BE2C (cell line): ENCODE data around the gene NRDE2.

Source experiments
- DNase-seq: peaks from one replicate; pipeline ENCODE4 v3.0.0-alpha.2; 2020
- H3K27me3 ChIP-seq: fragments of 250-450 bp; sonication (Bioruptor Pico); 2 replicates; pipeline ENCODE4 v1.5.1; 2020; ENCODE audit warnings: mild to moderate bottlenecking
- H3K36me3 ChIP-seq: fragments of 250-450 bp; sonication (Bioruptor Pico); 2 replicates; pipeline ENCODE4 v1.5.1; 2020; ENCODE audit warnings: mild to moderate bottlenecking
- H3K4me1 ChIP-seq: fragments of 250-450 bp; sonication (Bioruptor Pico); 2 replicates; pipeline ENCODE4 v1.5.1; 2020
- H3K4me3 ChIP-seq: 2 replicates; pipeline ENCODE4 v1.5.1; 2011; ENCODE audit warnings: low read depth, low read length
- H3K9me3 ChIP-seq: fragments of 250-450 bp; sonication (Bioruptor Pico); 2 replicates; pipeline ENCODE4 v1.5.1; 2020
- TF ChIP-seq, protein P1 (sequence below): IDR thresholded peaks from 2 replicates; pipeline ENCODE4 v1.5.1; 2012; ENCODE audit warnings: mild to moderate bottlenecking, low read depth, low read length

Gene NRDE2

DNA sequence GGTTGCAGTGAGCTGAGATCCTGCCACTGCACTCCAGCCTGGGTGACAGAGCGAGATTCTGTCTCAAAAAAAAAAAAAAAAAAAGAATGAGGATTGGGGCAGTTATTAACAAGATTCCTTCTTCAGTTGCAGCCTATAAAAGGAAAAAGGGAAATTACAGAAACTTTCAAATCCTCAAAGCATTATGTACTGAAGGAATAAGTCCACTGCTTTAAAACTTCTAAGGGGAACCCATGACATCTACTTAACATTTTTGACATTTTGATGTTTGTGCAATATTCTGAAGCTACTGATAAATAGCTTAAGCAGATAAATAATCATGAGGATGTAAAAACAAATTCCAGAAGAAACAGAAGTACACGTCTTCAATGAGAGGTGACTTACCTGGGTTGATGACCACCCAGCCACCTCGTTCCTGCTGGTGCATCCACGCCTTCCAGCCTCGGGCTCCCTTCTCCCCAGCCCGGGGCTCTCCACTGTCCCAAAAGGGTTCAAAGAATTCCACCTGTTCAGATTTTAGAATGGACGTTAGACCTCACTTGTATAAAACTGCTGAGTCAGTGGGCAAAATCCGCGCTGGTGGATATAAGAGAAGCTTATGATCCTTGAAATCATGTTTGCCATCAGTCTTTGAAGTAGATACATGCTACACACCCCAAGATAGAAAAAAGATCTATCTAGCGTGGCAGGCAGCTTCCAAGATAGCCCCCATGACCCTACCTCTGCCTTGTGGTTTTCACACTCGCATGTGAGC lies 33.7 kb downstream of the NRDE2 start:
- Histone ChIP-seq H3K4me1 (peaks cover 14% of the 10 kb centered on the region; the same call in 1 of the 2 replicates), H3K4me3 (no peak overlapping the region), H3K27me3 (no peaks in the 10 kb centered on the region), H3K9me3 (no peaks in the 10 kb centered on the region), H3K36me3 (peaks cover 41% of the 10 kb centered on the region)
- DNase-seq, result no peak
- TF ChIP-seq, protein P1, sequence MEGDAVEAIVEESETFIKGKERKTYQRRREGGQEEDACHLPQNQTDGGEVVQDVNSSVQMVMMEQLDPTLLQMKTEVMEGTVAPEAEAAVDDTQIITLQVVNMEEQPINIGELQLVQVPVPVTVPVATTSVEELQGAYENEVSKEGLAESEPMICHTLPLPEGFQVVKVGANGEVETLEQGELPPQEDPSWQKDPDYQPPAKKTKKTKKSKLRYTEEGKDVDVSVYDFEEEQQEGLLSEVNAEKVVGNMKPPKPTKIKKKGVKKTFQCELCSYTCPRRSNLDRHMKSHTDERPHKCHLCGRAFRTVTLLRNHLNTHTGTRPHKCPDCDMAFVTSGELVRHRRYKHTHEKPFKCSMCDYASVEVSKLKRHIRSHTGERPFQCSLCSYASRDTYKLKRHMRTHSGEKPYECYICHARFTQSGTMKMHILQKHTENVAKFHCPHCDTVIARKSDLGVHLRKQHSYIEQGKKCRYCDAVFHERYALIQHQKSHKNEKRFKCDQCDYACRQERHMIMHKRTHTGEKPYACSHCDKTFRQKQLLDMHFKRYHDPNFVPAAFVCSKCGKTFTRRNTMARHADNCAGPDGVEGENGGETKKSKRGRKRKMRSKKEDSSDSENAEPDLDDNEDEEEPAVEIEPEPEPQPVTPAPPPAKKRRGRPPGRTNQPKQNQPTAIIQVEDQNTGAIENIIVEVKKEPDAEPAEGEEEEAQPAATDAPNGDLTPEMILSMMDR, result no peak

DNA sequence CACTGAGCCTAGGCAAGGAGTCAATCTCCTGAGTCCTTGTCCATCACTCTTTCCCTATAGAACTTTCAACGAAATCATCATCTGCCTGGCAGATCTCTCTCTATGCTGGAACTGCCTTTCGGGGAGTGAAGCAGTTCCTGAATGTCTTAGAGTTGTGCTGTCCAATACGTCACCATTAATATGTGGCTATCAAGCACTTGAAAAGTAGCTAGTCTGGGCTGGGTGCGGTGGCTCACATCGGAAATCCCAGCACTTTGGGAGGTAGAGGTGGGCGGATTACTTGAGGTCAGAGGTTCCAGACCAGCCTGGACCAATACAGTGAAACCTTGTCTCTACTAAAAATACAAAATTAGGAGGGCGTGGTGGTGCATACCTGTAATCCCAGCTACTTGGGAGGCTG lies 35.1 kb downstream of the NRDE2 start:
- Histone ChIP-seq H3K36me3 (peaks cover 40% of the 10 kb centered on the region), H3K9me3 (no peaks in the 10 kb centered on the region), H3K27me3 (no peaks in the 10 kb centered on the region), H3K4me3 (no peak overlapping the region), H3K4me1 (peaks cover 11% of the 10 kb centered on the region)
- TF ChIP-seq, protein P1, result no peak
- DNase-seq, result no peak

DNA sequence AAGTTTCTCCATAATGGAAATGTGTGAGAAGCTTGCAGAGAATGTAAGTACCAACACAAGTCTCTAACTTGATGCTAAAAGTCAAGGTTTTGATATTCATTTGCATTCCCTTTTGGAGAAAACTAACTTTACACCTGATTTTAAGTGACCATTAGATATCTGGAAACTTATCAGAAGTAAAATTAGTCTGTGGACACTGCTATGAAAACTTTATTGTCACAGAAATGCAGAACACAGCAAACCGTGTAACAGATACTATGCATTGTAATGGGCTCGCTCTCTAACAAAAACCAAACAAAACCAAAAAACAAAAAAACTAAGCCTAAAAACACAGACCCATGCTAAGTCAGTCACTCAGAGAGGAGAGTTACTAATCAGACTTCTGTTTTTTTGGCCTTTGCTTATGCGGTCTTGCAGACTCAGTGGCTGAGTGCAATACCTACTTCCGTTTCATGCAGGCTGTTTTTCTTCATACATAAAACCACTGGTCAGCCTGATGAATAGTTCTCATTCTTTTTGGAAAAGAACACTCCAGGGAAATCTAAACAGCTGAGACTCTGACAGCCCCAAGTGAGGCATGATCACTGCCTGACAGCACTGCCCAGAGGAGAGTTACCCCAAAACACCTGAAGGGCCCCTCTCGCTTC lies 35.7 kb downstream of the NRDE2 start:
- Histone ChIP-seq H3K4me3 (no peak overlapping the region), H3K36me3 (peaks cover 43% of the 10 kb centered on the region), H3K4me1 (peaks cover 11% of the 10 kb centered on the region), H3K27me3 (no peaks in the 10 kb centered on the region), H3K9me3 (no peaks in the 10 kb centered on the region)
- TF ChIP-seq, protein P1, result no peak
- no peak for DNase-seq

DNA sequence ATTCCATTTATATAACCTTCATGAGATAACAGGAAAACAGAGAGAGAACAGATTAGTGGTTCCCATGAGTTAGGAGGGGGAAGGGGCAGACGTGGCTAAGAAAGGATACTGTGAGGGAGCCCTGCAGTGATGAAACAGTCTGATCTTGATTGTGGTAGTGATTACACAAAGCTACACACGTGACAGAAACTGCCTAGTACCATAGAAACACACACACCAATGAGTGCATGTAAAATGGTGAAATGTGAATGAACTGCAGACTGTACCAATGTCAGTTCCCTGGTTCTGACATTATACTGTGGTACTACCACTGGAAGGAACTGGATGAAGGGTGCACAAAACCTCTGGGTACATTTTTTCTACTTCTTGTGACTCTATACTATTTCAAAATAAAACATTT lies 36.9 kb downstream of the NRDE2 start:
- H3K27me3 ChIP-seq, result no peaks in the 10 kb centered on the region
- TF ChIP-seq, protein P1, result no peak
- H3K9me3 ChIP-seq, result no peaks in the 10 kb centered on the region
- peaks cover 54% of the 10 kb centered on the region for H3K36me3 ChIP-seq
- no peak for DNase-seq
- no peak overlapping the region for H3K4me3 ChIP-seq
- H3K4me1 ChIP-seq, result peaks cover 11% of the 10 kb centered on the region

DNA sequence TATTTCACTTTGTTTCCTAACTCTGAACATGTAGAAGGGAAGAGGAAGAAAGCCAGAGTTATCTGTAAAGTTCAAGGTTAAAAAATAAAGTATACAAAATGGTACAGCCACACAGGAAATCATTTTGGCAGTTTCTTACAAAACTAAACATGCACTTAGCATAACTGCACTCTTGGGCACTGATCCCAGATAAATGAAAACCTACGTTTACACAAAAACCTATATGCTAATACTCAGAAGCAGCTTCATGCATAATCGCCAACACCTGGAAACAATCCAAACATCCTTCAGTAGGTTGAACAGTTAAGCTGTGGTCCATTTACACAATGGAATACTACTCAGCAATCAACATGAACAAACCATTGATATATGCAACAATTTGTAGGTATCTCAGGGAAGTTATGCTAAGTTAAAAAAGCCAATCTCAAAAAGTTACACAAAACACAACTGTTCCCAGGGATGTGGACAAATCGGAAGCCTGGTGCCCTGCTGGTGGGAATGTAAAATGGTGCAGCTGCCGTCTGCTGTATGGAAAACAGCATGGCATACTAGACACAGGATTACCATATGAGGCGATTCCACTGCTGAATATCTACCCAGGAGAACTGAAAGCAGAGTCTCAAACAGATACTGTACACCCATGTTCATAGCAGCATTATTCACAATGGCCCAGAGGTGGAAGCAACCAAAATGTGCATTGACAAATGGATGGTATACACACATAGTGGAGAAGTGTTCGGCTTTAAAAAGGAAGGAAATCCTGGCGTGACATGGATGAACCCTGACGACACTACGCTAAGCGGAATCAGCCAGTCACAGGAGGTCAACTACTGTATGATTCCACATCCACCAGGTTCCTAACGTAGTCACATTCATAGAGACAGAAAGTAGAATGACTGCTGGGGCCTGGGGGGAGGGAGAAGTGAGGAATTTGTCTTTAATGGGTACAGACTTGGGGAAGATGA lies 37.7 kb downstream of the NRDE2 start:
- H3K4me3 ChIP-seq, result no peak overlapping the region
- H3K27me3 ChIP-seq, result no peaks in the 10 kb centered on the region
- H3K4me1 ChIP-seq, result peaks cover 11% of the 10 kb centered on the region
- peaks cover 62% of the 10 kb centered on the region for H3K36me3 ChIP-seq
- no peaks in the 10 kb centered on the region for H3K9me3 ChIP-seq
- DNase-seq, result no peak
- TF ChIP-seq, protein P1, result no peak
